Measurements from ENCODE around the gene CNKSR3.

DNA sequence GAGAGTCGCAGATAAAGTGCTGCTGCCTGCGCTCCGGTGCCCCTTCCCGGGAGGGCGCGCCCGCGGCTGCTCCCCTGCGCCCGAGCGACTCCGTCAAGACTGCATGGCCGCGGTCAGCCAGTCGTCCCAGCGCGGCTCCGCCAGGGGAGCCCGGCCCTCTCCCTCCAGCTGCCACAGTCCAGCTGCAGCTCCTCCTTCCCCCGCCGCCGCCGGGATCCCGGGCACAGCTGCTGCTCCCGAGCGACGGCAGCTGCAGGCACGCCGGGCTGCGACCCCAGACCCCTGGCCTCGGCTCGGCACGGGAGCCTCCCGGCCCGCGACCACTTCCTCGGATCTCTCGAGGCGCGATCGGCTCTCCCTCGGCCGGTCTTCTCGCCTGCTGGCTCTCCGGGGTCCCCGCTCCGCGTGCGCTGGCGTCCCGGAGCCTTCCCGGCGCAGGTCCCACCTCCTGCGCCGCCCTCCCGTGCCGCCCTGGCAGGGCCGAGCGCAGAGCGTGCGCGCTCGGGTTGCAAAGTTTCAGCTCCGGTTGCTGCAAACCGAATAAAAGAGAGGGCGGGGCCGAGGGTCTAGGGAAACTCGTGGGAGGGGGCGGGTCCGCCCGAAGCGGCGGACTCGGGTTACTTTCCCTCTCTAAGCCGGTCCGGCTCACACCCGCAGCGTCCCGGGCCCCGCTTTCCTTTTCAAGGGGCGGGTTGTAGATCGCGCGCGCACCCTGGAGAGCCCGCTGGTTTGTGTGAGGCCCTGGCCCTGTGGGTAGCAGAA is at the start of gene CNKSR3:
- TF ChIP-seq POLR2AphosphoS5 (IDR thresholded peaks at IDR 0.05), result peak in 1 of 2 donors; percentile 84
- TF ChIP-seq, protein P1, sequence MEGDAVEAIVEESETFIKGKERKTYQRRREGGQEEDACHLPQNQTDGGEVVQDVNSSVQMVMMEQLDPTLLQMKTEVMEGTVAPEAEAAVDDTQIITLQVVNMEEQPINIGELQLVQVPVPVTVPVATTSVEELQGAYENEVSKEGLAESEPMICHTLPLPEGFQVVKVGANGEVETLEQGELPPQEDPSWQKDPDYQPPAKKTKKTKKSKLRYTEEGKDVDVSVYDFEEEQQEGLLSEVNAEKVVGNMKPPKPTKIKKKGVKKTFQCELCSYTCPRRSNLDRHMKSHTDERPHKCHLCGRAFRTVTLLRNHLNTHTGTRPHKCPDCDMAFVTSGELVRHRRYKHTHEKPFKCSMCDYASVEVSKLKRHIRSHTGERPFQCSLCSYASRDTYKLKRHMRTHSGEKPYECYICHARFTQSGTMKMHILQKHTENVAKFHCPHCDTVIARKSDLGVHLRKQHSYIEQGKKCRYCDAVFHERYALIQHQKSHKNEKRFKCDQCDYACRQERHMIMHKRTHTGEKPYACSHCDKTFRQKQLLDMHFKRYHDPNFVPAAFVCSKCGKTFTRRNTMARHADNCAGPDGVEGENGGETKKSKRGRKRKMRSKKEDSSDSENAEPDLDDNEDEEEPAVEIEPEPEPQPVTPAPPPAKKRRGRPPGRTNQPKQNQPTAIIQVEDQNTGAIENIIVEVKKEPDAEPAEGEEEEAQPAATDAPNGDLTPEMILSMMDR (IDR thresholded peaks at IDR 0.05), result peak in 2 of 6 experiments; percentile 27 to 51
